ENCODE results near the gene TRPV4. TPM values are rescaled to one million over a fixed set of nuclear protein-coding genes. Genes with fewer than 3 reads are reported as not detected.

Gene TRPV4
- total and polyA plus RNA-seq, 2 donors (not counting 3 experiments of a cell fraction or from before 2014, with no cell fraction given), result 8.8 to 22.3 TPM

- Histone ChIP-seq H3K79me2 (ENCODE audit: control insufficient read depth, insufficient read depth, low read length) (no peaks in the 10 kb centered on the region), H2AFZ (ENCODE audit: low read depth, low read length) (no peak overlapping the region), H3K9ac (replicated peaks; ENCODE audit: extremely low read depth, insufficient read depth, low read length) (no peak overlapping the region), H3K9me3 (replicated peaks; ENCODE audit: control insufficient read depth, insufficient read depth, low read length) (no peaks in the 10 kb centered on the region), H4K20me1 (replicated peaks; ENCODE audit: control insufficient read depth, extremely low read depth, insufficient read depth, low read length) (no peaks in the 10 kb centered on the region), H3K9me1 (replicated peaks; ENCODE audit: control insufficient read depth, extremely low read depth, insufficient read depth, low read length) (no peaks in the 10 kb centered on the region), H3K4me3 (replicated peaks in 1 of 3; ENCODE audit: insufficient read depth in 1 of 3, low read depth in 1 of 3, low read length in 3 of 3) (no peak overlapping the region), H3K4me1 (ENCODE audit: control insufficient read depth, extremely low read depth, insufficient read depth, low read length) (no peaks in the 10 kb centered on the region), H3K27me3 (ENCODE audit: control insufficient read depth in 2 of 2, insufficient read depth in 2 of 2, low read length in 2 of 2) (no peaks in the 10 kb centered on the region), H3K27ac (ENCODE audit: insufficient read depth, low read depth, low read length) (no peak overlapping the region), H3K4me2 (ENCODE audit: insufficient read depth, low read length) (no peak overlapping the region), H3K36me3 (ENCODE audit: control insufficient read depth in 2 of 2, extremely low read depth in 1 of 2, insufficient read depth in 2 of 2, low read length in 2 of 2) (no peaks in the 10 kb centered on the region)
- FAIRE-seq (no peak), DNase-seq (ENCODE audit: low read depth, low spot score) (no peak)
- intact Hi-C loops (cut with micrococcal nuclease), result no loop called here
- ChIA-PET CTCF (no interaction called here), POLR2A (no interaction called here)
- no TSS peak for BruUV-seq (replicated peaks)
- dilution Hi-C loops (cut with MboI; ENCODE audit: extremely low pct_ligation_motif_present, low sequenced_read_pairs), result no loop called here
- TF ChIP-seq MYC (IDR thresholded peaks at IDR 0.05; ENCODE audit: low read depth, low read length), result no peak
- no peak for TF ChIP-seq MAX (IDR thresholded peaks at IDR 0.05; ENCODE audit: insufficient read depth, insufficient read length)
- no peak for TF ChIP-seq FOS (IDR thresholded peaks at IDR 0.05; ENCODE audit: borderline replicate concordance, insufficient read depth, low read length)
- TF ChIP-seq POLR2AphosphoS5 (IDR thresholded peaks at IDR 0.05; ENCODE audit: insufficient read depth, low read depth, low read length), result no peak
- TF ChIP-seq EZH2 (IDR thresholded peaks at IDR 0.05; ENCODE audit: borderline replicate concordance, low read depth, low read length, severe bottlenecking), result no peak
- no peak for TF ChIP-seq GATA2 (IDR thresholded peaks at IDR 0.05; ENCODE audit: insufficient read depth, insufficient read length, low read depth, low read length)
- TF ChIP-seq JUN (IDR thresholded peaks at IDR 0.05; ENCODE audit: borderline replicate concordance, insufficient read depth, insufficient read length, low read depth), result no peak
- no peak for TF ChIP-seq POLR2A (IDR thresholded peaks at IDR 0.05; ENCODE audit: low read depth, low read length)
- no peak for TF ChIP-seq CTCF (IDR thresholded peaks at IDR 0.05; ENCODE audit: extremely low read depth in 1 of 2, insufficient read depth in 1 of 2, low read depth in 1 of 2, low read length in 2 of 2)
Measured at GRCh38 chr12:109767991-109768900, 65.0 kb downstream of the TRPV4 start.

All from endothelial cell of umbilical vein (primary cell).